Subcutaneous abdominal adipose tissue (tissue), 5 donors: ENCODE measurements around the gene YAE1.

Experiments used
- H3K27ac ChIP-seq: one replicate; pipeline ENCODE4 v1.7.0; 2013; ENCODE audit warnings: low read depth, mild to moderate bottlenecking, inconsistent platforms, low read length, moderate library complexity
- H3K27me3 ChIP-seq, 5 donors: one replicate each; pipeline ENCODE4 v1.7.0; 2013; ENCODE audit warnings: low read length in 5 of 5, inconsistent platforms in 1 of 5; ENCODE audit not compliant: control insufficient read depth in 5 of 5, insufficient read depth in 4 of 5
- H3K36me3 ChIP-seq, 5 donors: one replicate each; pipeline ENCODE4 v1.7.0; 2013; ENCODE audit warnings: low read length in 5 of 5; ENCODE audit not compliant: control insufficient read depth in 5 of 5, insufficient read depth in 5 of 5
- H3K4me1 ChIP-seq, 5 donors: one replicate each; pipeline ENCODE4 v1.7.0; 2013; ENCODE audit warnings: low read length in 5 of 5, mild to moderate bottlenecking in 3 of 5, moderate library complexity in 1 of 5; ENCODE audit not compliant: control insufficient read depth in 5 of 5, insufficient read depth in 5 of 5
- H3K4me3 ChIP-seq, 5 donors: one replicate each; pipeline ENCODE4 v1.7.0; 2013; ENCODE audit warnings: low read length in 5 of 5, low read depth in 1 of 5
- H3K9ac ChIP-seq, 5 donors: one replicate each; pipeline ENCODE4 v1.7.0; 2013; ENCODE audit warnings: low read length in 5 of 5, mild to moderate bottlenecking in 4 of 5, moderate library complexity in 3 of 5
- H3K9me3 ChIP-seq, 5 donors: one replicate each; pipeline ENCODE4 v1.7.0; 2013; ENCODE audit warnings: low read length in 5 of 5; ENCODE audit not compliant: control insufficient read depth in 5 of 5
- donor health status: healthy.
- donor health status: healthy.
- donor health status: healthy.
- donor health status: healthy.
- donor health status: healthy.

Gene YAE1

GRCh38 chr7:39614299-39614698, 48.1 kb downstream of the YAE1 start:
- Histone ChIP-seq H3K4me1 (peaks cover 0 to 9% (median 8%) of the 10 kb centered on the region in 5 donors), H3K36me3 (no peaks in the 10 kb centered on the region), H3K27ac (no peak overlapping the region), H3K9ac (no peak overlapping the region), H3K4me3 (no peak overlapping the region), H3K9me3 (no peaks in the 10 kb centered on the region), H3K27me3 (peaks cover 0 to 4% (median 0%) of the 10 kb centered on the region in 5 donors)

GRCh38 chr7:39615350-39615975, 49.3 kb downstream of the YAE1 start:
- Histone ChIP-seq H3K9me3 (no peaks in the 10 kb centered on the region), H3K9ac (no peak overlapping the region), H3K4me1 (no peaks in the 10 kb centered on the region), H3K36me3 (no peaks in the 10 kb centered on the region), H3K27ac (no peak overlapping the region), H3K4me3 (no peak overlapping the region), H3K27me3 (peaks cover 0 to 2% (median 0%) of the 10 kb centered on the region in 5 donors)

GRCh38 chr7:39616138-39616537, 49.9 kb downstream of the YAE1 start:
- H3K4me1 ChIP-seq, result no peaks in the 10 kb centered on the region
- no peaks in the 10 kb centered on the region for H3K9me3 ChIP-seq
- H3K36me3 ChIP-seq, result no peaks in the 10 kb centered on the region
- no peak overlapping the region for H3K4me3 ChIP-seq
- no peak overlapping the region for H3K27ac ChIP-seq
- H3K9ac ChIP-seq, result no peak overlapping the region
- peaks cover 0 to 2% (median 0%) of the 10 kb centered on the region in 5 donors for H3K27me3 ChIP-seq

GRCh38 chr7:39617005-39617404, 50.8 kb downstream of the YAE1 start:
- H3K9ac ChIP-seq, result no peak overlapping the region
- H3K36me3 ChIP-seq, result no peaks in the 10 kb centered on the region
- H3K4me3 ChIP-seq, result no peak overlapping the region
- peaks cover 0 to 2% (median 0%) of the 10 kb centered on the region in 5 donors for H3K27me3 ChIP-seq
- H3K27ac ChIP-seq, result no peak overlapping the region
- peaks cover 0 to under 1% (median 0%) of the 10 kb centered on the region in 5 donors for H3K4me1 ChIP-seq
- no peaks in the 10 kb centered on the region for H3K9me3 ChIP-seq

- Histone ChIP-seq H3K27me3 (peaks cover 0 to 2% (median 0%) of the 10 kb centered on the region in 5 donors), H3K9ac (no peak overlapping the region), H3K36me3 (no peaks in the 10 kb centered on the region), H3K9me3 (no peaks in the 10 kb centered on the region), H3K4me1 (peaks cover 0 to 11% (median 7%) of the 10 kb centered on the region in 5 donors), H3K4me3 (no peak overlapping the region), H3K27ac (no peak overlapping the region)
Observed at GRCh38 chr7:39618868-39619267, 52.7 kb downstream of the YAE1 start.

GRCh38 chr7:39620486-39620885, 54.3 kb downstream of the YAE1 start:
- Histone ChIP-seq H3K4me1 (peaks cover 8 to 27% (median 22%) of the 10 kb centered on the region in 5 donors), H3K27me3 (no peaks in the 10 kb centered on the region), H3K27ac (no peak overlapping the region), H3K9ac (no peak overlapping the region), H3K4me3 (no peak overlapping the region), H3K9me3 (no peaks in the 10 kb centered on the region), H3K36me3 (no peaks in the 10 kb centered on the region)

- Histone ChIP-seq H3K4me3 (no peak overlapping the region), H3K9me3 (no peaks in the 10 kb centered on the region), H3K27ac (no peak overlapping the region), H3K27me3 (no peaks in the 10 kb centered on the region), H3K9ac (no peak overlapping the region), H3K36me3 (no peaks in the 10 kb centered on the region), H3K4me1 (peaks cover 8 to 35% (median 30%) of the 10 kb centered on the region in 5 donors)
Observed at GRCh38 chr7:39621261-39621660, 55.1 kb downstream of the YAE1 start.

GRCh38 chr7:39621784-39622411, 55.7 kb downstream of the YAE1 start:
- Histone ChIP-seq H3K27ac (peak overlapping the region; percentile 93), H3K4me1 (peaks cover 8 to 40% (median 36%) of the 10 kb centered on the region in 5 donors), H3K9me3 (no peaks in the 10 kb centered on the region), H3K36me3 (no peaks in the 10 kb centered on the region), H3K27me3 (no peaks in the 10 kb centered on the region), H3K4me3 (peak overlapping the region in 1 of 5 donors; percentile 90), H3K9ac (no peak overlapping the region)
